ENCODE data around the gene CNTNAP2. TPM values are rescaled to one million over a fixed set of nuclear protein-coding genes. Genes with fewer than 3 reads are reported as not detected.

The CNTNAP2 gene
- total and polyA plus RNA-seq, 2 of the 13 experiments (the other 11 are each of a cell fraction or from before 2014, with no cell fraction given) = 0.40 to 0.42 TPM

GRCh38 chr7:146700015-146700560, 583.5 kb downstream of the CNTNAP2 start:
- in situ Hi-C loops (cut with HindIII; ENCODE audit: extremely low pct_ligation_motif_present, low pct_unique_long_range_greater_than_20kb) (no loop called here), intact Hi-C loops (cut with micrococcal nuclease; ENCODE audit: unreplicated experiment) (no loop called here)
- Histone ChIP-seq H2AFZ (ENCODE audit: low read length) (no peak overlapping the region), H3K4me2 (ENCODE audit: low read depth, low read length) (no peak overlapping the region), H3K79me2 (ENCODE audit: insufficient read depth, low read length) (no peaks in the 10 kb centered on the region), H3K27ac (ENCODE audit: extremely low read length, insufficient read depth, low read length) (no peak overlapping the region), H3K27me3 (ENCODE audit: control insufficient read depth in 1 of 2, insufficient read depth in 2 of 2, low read length in 2 of 2) (no peaks in the 10 kb centered on the region), H3K4me3 (replicated peaks in 1 of 3; ENCODE audit: insufficient read depth in 1 of 3, low read depth in 2 of 3, low read length in 3 of 3) (no peak overlapping the region), H3K9me3 (ENCODE audit: low read length) (peaks cover 87% of the 10 kb centered on the region), H3K9ac (ENCODE audit: insufficient read depth, low read depth, low read length) (no peak overlapping the region), H3K36me3 (replicated peaks in 1 of 2; ENCODE audit: control insufficient read depth in 1 of 2, insufficient read depth in 2 of 2, low read length in 2 of 2) (no peaks in the 10 kb centered on the region), H3K4me1 (ENCODE audit: insufficient read depth, low read length) (no peaks in the 10 kb centered on the region), H4K20me1 (ENCODE audit: insufficient read depth, low read length) (no peaks in the 10 kb centered on the region)
- no TSS peak for BruUV-seq (replicated peaks)
- DNase-seq (ENCODE audit: low spot score) (no peak), FAIRE-seq (no peak), ATAC-seq (no peak)
- ChIA-PET CTCF (ENCODE audit: low intra/inter-chr PET ratio, low total read pairs) (no interaction called here), POLR2A (no interaction called here)
- peak; percentile 81 for TF ChIP-seq MAFF (IDR thresholded peaks at IDR 0.05; ENCODE audit: low read depth, low read length)
- TF ChIP-seq CCDC6 (CRISPR knock-in tag; IDR thresholded peaks at IDR 0.05) = no peak
- TF ChIP-seq MAFK (conservative IDR thresholded peaks at IDR 0.05 in 1 of 2, IDR thresholded peaks at IDR 0.05 in 1 of 2; ENCODE audit: low read length in 2 of 2) = peak; percentile 71 to 90
- 31% methylated on average over 1 of the region's 1 CpG for WGBS (ENCODE audit: low lambda C conversion rate)

GRCh38 chr7:146701166-146701565, 584.6 kb downstream of the CNTNAP2 start:
- POLR2A ChIA-PET = no interaction called here
- Histone ChIP-seq H3K9ac (ENCODE audit: insufficient read depth, low read depth, low read length) (no peak overlapping the region), H3K79me2 (ENCODE audit: insufficient read depth, low read length) (no peaks in the 10 kb centered on the region), H3K9me3 (ENCODE audit: low read length) (peaks cover 87% of the 10 kb centered on the region), H3K4me2 (ENCODE audit: low read depth, low read length) (no peak overlapping the region), H3K4me3 (replicated peaks in 1 of 3; ENCODE audit: insufficient read depth in 1 of 3, low read depth in 2 of 3, low read length in 3 of 3) (no peak overlapping the region), H3K4me1 (ENCODE audit: insufficient read depth, low read length) (no peaks in the 10 kb centered on the region), H4K20me1 (ENCODE audit: insufficient read depth, low read length) (no peaks in the 10 kb centered on the region), H3K36me3 (replicated peaks in 1 of 2; ENCODE audit: control insufficient read depth in 1 of 2, insufficient read depth in 2 of 2, low read length in 2 of 2) (no peaks in the 10 kb centered on the region), H2AFZ (ENCODE audit: low read length) (no peak overlapping the region), H3K27me3 (ENCODE audit: control insufficient read depth in 1 of 2, insufficient read depth in 2 of 2, low read length in 2 of 2) (no peaks in the 10 kb centered on the region), H3K27ac (ENCODE audit: extremely low read length, insufficient read depth, low read length) (no peak overlapping the region)
- intact Hi-C loops (cut with micrococcal nuclease; ENCODE audit: unreplicated experiment) (no loop called here), in situ Hi-C loops (cut with HindIII; ENCODE audit: extremely low pct_ligation_motif_present, low pct_unique_long_range_greater_than_20kb) (no loop called here)
- DNase-seq (ENCODE audit: low spot score) = no peak
- CTCF ChIA-PET (ENCODE audit: low intra/inter-chr PET ratio, low total read pairs) = no interaction called here
- ATAC-seq = no peak
- no TSS peak for BruUV-seq (replicated peaks)
- whole genome bisulfite sequencing (ENCODE audit: low lambda C conversion rate) = 2% methylated on average over 3 of the region's 3 CpGs
- no peak for FAIRE-seq
- TF ChIP-seq, protein P1, sequence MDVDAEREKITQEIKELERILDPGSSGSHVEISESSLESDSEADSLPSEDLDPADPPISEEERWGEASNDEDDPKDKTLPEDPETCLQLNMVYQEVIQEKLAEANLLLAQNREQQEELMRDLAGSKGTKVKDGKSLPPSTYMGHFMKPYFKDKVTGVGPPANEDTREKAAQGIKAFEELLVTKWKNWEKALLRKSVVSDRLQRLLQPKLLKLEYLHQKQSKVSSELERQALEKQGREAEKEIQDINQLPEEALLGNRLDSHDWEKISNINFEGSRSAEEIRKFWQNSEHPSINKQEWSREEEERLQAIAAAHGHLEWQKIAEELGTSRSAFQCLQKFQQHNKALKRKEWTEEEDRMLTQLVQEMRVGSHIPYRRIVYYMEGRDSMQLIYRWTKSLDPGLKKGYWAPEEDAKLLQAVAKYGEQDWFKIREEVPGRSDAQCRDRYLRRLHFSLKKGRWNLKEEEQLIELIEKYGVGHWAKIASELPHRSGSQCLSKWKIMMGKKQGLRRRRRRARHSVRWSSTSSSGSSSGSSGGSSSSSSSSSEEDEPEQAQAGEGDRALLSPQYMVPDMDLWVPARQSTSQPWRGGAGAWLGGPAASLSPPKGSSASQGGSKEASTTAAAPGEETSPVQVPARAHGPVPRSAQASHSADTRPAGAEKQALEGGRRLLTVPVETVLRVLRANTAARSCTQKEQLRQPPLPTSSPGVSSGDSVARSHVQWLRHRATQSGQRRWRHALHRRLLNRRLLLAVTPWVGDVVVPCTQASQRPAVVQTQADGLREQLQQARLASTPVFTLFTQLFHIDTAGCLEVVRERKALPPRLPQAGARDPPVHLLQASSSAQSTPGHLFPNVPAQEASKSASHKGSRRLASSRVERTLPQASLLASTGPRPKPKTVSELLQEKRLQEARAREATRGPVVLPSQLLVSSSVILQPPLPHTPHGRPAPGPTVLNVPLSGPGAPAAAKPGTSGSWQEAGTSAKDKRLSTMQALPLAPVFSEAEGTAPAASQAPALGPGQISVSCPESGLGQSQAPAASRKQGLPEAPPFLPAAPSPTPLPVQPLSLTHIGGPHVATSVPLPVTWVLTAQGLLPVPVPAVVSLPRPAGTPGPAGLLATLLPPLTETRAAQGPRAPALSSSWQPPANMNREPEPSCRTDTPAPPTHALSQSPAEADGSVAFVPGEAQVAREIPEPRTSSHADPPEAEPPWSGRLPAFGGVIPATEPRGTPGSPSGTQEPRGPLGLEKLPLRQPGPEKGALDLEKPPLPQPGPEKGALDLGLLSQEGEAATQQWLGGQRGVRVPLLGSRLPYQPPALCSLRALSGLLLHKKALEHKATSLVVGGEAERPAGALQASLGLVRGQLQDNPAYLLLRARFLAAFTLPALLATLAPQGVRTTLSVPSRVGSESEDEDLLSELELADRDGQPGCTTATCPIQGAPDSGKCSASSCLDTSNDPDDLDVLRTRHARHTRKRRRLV (CRISPR knock-in tag; IDR thresholded peaks at IDR 0.05) = no peak
- TF ChIP-seq NFIB (CRISPR knock-in tag; IDR thresholded peaks at IDR 0.05; ENCODE audit: borderline replicate concordance) (no peak), GATAD1 (CRISPR knock-in tag; IDR thresholded peaks at IDR 0.05) (no peak)
- TF ChIP-seq, protein P2, sequence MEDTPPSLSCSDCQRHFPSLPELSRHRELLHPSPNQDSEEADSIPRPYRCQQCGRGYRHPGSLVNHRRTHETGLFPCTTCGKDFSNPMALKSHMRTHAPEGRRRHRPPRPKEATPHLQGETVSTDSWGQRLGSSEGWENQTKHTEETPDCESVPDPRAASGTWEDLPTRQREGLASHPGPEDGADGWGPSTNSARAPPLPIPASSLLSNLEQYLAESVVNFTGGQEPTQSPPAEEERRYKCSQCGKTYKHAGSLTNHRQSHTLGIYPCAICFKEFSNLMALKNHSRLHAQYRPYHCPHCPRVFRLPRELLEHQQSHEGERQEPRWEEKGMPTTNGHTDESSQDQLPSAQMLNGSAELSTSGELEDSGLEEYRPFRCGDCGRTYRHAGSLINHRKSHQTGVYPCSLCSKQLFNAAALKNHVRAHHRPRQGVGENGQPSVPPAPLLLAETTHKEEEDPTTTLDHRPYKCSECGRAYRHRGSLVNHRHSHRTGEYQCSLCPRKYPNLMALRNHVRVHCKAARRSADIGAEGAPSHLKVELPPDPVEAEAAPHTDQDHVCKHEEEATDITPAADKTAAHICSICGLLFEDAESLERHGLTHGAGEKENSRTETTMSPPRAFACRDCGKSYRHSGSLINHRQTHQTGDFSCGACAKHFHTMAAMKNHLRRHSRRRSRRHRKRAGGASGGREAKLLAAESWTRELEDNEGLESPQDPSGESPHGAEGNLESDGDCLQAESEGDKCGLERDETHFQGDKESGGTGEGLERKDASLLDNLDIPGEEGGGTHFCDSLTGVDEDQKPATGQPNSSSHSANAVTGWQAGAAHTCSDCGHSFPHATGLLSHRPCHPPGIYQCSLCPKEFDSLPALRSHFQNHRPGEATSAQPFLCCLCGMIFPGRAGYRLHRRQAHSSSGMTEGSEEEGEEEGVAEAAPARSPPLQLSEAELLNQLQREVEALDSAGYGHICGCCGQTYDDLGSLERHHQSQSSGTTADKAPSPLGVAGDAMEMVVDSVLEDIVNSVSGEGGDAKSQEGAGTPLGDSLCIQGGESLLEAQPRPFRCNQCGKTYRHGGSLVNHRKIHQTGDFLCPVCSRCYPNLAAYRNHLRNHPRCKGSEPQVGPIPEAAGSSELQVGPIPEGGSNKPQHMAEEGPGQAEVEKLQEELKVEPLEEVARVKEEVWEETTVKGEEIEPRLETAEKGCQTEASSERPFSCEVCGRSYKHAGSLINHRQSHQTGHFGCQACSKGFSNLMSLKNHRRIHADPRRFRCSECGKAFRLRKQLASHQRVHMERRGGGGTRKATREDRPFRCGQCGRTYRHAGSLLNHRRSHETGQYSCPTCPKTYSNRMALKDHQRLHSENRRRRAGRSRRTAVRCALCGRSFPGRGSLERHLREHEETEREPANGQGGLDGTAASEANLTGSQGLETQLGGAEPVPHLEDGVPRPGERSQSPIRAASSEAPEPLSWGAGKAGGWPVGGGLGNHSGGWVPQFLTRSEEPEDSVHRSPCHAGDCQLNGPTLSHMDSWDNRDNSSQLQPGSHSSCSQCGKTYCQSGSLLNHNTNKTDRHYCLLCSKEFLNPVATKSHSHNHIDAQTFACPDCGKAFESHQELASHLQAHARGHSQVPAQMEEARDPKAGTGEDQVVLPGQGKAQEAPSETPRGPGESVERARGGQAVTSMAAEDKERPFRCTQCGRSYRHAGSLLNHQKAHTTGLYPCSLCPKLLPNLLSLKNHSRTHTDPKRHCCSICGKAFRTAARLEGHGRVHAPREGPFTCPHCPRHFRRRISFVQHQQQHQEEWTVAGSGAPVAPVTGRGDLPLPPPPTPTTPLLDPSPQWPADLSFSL (CRISPR knock-in tag; IDR thresholded peaks at IDR 0.05) = no peak
